ENCODE measurements around the gene YWHAG. TPM values are rescaled to one million over a fixed set of nuclear protein-coding genes. Genes with fewer than 3 reads are reported as not detected.

Gene YWHAG
- polyA plus RNA-seq, 1 donor (not counting 4 experiments of a cell fraction or from before 2014, with no cell fraction given): 130 TPM

DNA sequence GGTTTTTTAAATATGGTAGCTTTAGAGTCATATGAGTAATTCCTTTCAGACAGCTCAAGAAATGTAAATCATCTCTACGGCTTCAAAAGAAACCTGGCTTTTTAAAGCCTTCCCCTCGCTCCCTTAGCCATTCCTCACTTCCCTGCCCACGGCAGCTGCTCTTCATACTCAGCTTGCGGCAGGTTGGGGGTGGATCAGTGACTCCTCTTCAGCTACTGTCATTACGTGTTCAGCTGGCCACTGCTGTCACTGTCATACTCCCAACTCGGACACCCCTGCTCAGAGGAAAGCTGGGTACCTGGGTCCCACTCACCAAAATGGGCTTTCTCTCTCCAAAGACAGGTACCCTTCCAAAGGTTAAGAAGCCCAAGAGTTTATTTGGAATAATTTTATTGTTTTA, 6.6 kb downstream of the YWHAG start:
- Histone ChIP-seq H3K79me2 (ENCODE audit: control insufficient read depth, insufficient read depth, low read length) (peaks cover 100% of the 10 kb centered on the region), H3K4me1 (ENCODE audit: control insufficient read depth, extremely low read depth, insufficient read depth, low read length) (peaks cover 30% of the 10 kb centered on the region), H3K9ac (ENCODE audit: control insufficient read depth, extremely low read depth, insufficient read depth, low read length) (no peak overlapping the region), H3K9me1 (ENCODE audit: control insufficient read depth, extremely low read depth, insufficient read depth, low read length) (peaks cover 9% of the 10 kb centered on the region), H3K36me3 (ENCODE audit: control insufficient read depth in 2 of 2, extremely low read depth in 1 of 2, insufficient read depth in 2 of 2, low read length in 2 of 2) (peaks cover 16 to 39% of the 10 kb centered on the region in 2 experiments), H3K9me3 (ENCODE audit: control insufficient read depth, low read depth, low read length) (no peaks in the 10 kb centered on the region), H3K4me3 (ENCODE audit: control insufficient read depth in 2 of 3, extremely low read depth in 1 of 3, insufficient read depth in 2 of 3, low read depth in 1 of 3, low read length in 3 of 3) (no peak overlapping the region), H3K27ac (ENCODE audit: control insufficient read depth, insufficient read depth, low read length) (no peak overlapping the region), H3K4me2 (ENCODE audit: control insufficient read depth, extremely low read depth, insufficient read depth, low read depth, low read length) (no peak overlapping the region), H2AFZ (ENCODE audit: control insufficient read depth, low read length) (no peak overlapping the region), H4K20me1 (ENCODE audit: control insufficient read depth, extremely low read depth, insufficient read depth, low read length) (peaks cover 66% of the 10 kb centered on the region), H3K27me3 (ENCODE audit: control insufficient read depth, extremely low read depth, insufficient read depth, low read length) (no peaks in the 10 kb centered on the region)
- no peak for DNase-seq (ENCODE audit: low read depth, low spot score)
- dilution Hi-C loops (cut with MboI; ENCODE audit: extremely low pct_ligation_motif_present, low sequenced_read_pairs): no loop called here
- TF ChIP-seq, protein P1, sequence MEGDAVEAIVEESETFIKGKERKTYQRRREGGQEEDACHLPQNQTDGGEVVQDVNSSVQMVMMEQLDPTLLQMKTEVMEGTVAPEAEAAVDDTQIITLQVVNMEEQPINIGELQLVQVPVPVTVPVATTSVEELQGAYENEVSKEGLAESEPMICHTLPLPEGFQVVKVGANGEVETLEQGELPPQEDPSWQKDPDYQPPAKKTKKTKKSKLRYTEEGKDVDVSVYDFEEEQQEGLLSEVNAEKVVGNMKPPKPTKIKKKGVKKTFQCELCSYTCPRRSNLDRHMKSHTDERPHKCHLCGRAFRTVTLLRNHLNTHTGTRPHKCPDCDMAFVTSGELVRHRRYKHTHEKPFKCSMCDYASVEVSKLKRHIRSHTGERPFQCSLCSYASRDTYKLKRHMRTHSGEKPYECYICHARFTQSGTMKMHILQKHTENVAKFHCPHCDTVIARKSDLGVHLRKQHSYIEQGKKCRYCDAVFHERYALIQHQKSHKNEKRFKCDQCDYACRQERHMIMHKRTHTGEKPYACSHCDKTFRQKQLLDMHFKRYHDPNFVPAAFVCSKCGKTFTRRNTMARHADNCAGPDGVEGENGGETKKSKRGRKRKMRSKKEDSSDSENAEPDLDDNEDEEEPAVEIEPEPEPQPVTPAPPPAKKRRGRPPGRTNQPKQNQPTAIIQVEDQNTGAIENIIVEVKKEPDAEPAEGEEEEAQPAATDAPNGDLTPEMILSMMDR (optimal IDR thresholded peaks at IDR 0.05 in 1 of 3, IDR thresholded peaks at IDR 0.05 in 1 of 3, conservative IDR thresholded peaks at IDR 0.05 in 1 of 3; ENCODE audit: extremely low read depth in 1 of 3, insufficient read depth in 2 of 3, low read length in 3 of 3): no peak
- no peak for TF ChIP-seq EZH2 (IDR thresholded peaks at IDR 0.05; ENCODE audit: low read length)
- FAIRE-seq: no peak

DNA sequence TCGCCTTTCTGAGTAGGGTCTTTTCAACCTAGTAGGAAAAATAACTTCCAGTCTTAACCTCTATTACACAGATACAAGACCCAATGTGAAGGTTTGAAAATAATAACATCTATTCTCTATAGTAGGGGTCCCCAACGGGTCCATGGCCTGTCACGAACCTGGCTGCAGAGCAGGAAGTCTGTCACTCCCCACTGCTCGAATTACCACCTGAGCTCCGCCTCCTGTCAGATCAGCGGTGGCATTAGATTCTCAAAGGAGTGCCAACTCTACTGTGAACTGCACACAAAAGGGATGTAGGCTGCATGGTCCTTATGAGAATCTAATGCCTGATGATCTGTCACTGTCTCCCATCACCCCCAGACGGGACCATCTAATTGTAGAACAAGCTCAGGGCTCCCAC, 7.4 kb downstream of the YWHAG start:
- H3K4me2 ChIP-seq (ENCODE audit: control insufficient read depth, extremely low read depth, insufficient read depth, low read depth, low read length): no peak overlapping the region
- no peaks in the 10 kb centered on the region for H3K9me3 ChIP-seq (ENCODE audit: control insufficient read depth, low read depth, low read length)
- H3K4me1 ChIP-seq (ENCODE audit: control insufficient read depth, extremely low read depth, insufficient read depth, low read length): peaks cover 25% of the 10 kb centered on the region
- peaks cover 22 to 40% of the 10 kb centered on the region in 2 experiments for H3K36me3 ChIP-seq (ENCODE audit: control insufficient read depth in 2 of 2, extremely low read depth in 1 of 2, insufficient read depth in 2 of 2, low read length in 2 of 2)
- no peak overlapping the region for H3K4me3 ChIP-seq (ENCODE audit: control insufficient read depth in 2 of 3, extremely low read depth in 1 of 3, insufficient read depth in 2 of 3, low read depth in 1 of 3, low read length in 3 of 3)
- peaks cover 100% of the 10 kb centered on the region for H3K79me2 ChIP-seq (ENCODE audit: control insufficient read depth, insufficient read depth, low read length)
- dilution Hi-C loops (cut with MboI; ENCODE audit: extremely low pct_ligation_motif_present, low sequenced_read_pairs): no loop called here
- H4K20me1 ChIP-seq (ENCODE audit: control insufficient read depth, extremely low read depth, insufficient read depth, low read length): peaks cover 69% of the 10 kb centered on the region
- no peaks in the 10 kb centered on the region for H3K27me3 ChIP-seq (ENCODE audit: control insufficient read depth, extremely low read depth, insufficient read depth, low read length)
- H3K9me1 ChIP-seq (ENCODE audit: control insufficient read depth, extremely low read depth, insufficient read depth, low read length): peaks cover 12% of the 10 kb centered on the region
- no peak overlapping the region for H2AFZ ChIP-seq (ENCODE audit: control insufficient read depth, low read length)
- FAIRE-seq (no peak), DNase-seq (ENCODE audit: low read depth, low spot score) (no peak)
- H3K9ac ChIP-seq (ENCODE audit: control insufficient read depth, extremely low read depth, insufficient read depth, low read length): no peak overlapping the region
- no peak overlapping the region for H3K27ac ChIP-seq (ENCODE audit: control insufficient read depth, insufficient read depth, low read length)
- TF ChIP-seq, protein P1 (optimal IDR thresholded peaks at IDR 0.05 in 1 of 3, IDR thresholded peaks at IDR 0.05 in 1 of 3, conservative IDR thresholded peaks at IDR 0.05 in 1 of 3; ENCODE audit: extremely low read depth in 1 of 3, insufficient read depth in 2 of 3, low read length in 3 of 3): no peak
- no peak for TF ChIP-seq EZH2 (IDR thresholded peaks at IDR 0.05; ENCODE audit: low read length)

Data from keratinocyte (primary cell).